SKM-1 (cell line): ENCODE results near the gene MFAP5.

ENCODE experiments used
- DNase-seq: peaks from one replicate; lab custom pipeline; 2025; ENCODE audit not compliant: unreplicated experiment; lab: John Stamatoyannopoulos, UW

Gene MFAP5

GRCh38 chr12:8662593-8662992, at the start of gene MFAP5:
Gene MFAP5 (minus strand): TSS chr12:8662826. CDS start chr12:8662104, 722 bp downstream.
- no peak for DNase-seq

GRCh38 chr12:8709124-8709830, 46.7 kb upstream of the MFAP5 start:
- no peak for DNase-seq

GRCh38 chr12:8702159-8702558, 39.5 kb upstream of the MFAP5 start:
- DNase-seq, result no peak

GRCh38 chr12:8701046-8701660, 38.5 kb upstream of the MFAP5 start:
- DNase-seq, result no peak

GRCh38 chr12:8699714-8700113, 37.1 kb upstream of the MFAP5 start:
- no peak for DNase-seq

GRCh38 chr12:8698879-8699278, 36.3 kb upstream of the MFAP5 start:
- no peak for DNase-seq

GRCh38 chr12:8698132-8698851, 35.7 kb upstream of the MFAP5 start:
- no peak for DNase-seq

GRCh38 chr12:8697476-8698131, 35.0 kb upstream of the MFAP5 start, which contains the start of gene RIMKLB:
Gene RIMKLB (plus strand): TSS chr12:8697991. CDS start chr12:8713867, 15,876 bp downstream.
- DNase-seq, result no peak

GRCh38 chr12:8697120-8697475, 34.5 kb upstream of the MFAP5 start:
- peak; percentile 10 for DNase-seq

GRCh38 chr12:8696442-8697090, 33.9 kb upstream of the MFAP5 start:
- no peak for DNase-seq

- no peak for DNase-seq
Observed at GRCh38 chr12:8695116-8695515, 32.5 kb upstream of the MFAP5 start.

GRCh38 chr12:8692573-8692972, 29.9 kb upstream of the MFAP5 start:
- no peak for DNase-seq

- DNase-seq, result no peak
Observed at GRCh38 chr12:8689681-8690080, 27.1 kb upstream of the MFAP5 start.

GRCh38 chr12:8687846-8688601, 25.4 kb upstream of the MFAP5 start:
- DNase-seq, result no peak

- DNase-seq, result no peak
Observed at GRCh38 chr12:8685051-8685450, 22.4 kb upstream of the MFAP5 start.

GRCh38 chr12:8681129-8681884, 18.7 kb upstream of the MFAP5 start:
- DNase-seq, result no peak

GRCh38 chr12:8680533-8680932, 17.9 kb upstream of the MFAP5 start:
- no peak for DNase-seq

- DNase-seq, result no peak
Observed at GRCh38 chr12:8678661-8679111, 16.1 kb upstream of the MFAP5 start.

GRCh38 chr12:8677362-8677761, 14.7 kb upstream of the MFAP5 start:
- no peak for DNase-seq

GRCh38 chr12:8676651-8677050, 14.0 kb upstream of the MFAP5 start:
- no peak for DNase-seq
